H4 (cell line): ENCODE measurements around the gene GRK3. TPM values are rescaled to one million over a fixed set of nuclear protein-coding genes. Genes with fewer than 3 reads are reported as not detected.
"Not testable (repeated sequence)": the region's sequence is repeated elsewhere in the genome, so short reads cannot be mapped to it uniquely, and the experiment has no call there.

Source experiments
- DNase-seq: peaks from one replicate; pipeline ENCODE4 v3.0.0-alpha.2; 2015; ENCODE audit warnings: low spot score
- total RNA-seq: library from RNA; depleted of rRNA; stranded (reverse); fragments of >200 nt; shearing (Covaris generic); gene quantifications from 2 replicates; pipeline ENCODE4 v1.2.3, GENCODE V29; 2014; rRNA removed

Gene GRK3
- total RNA-seq = 2.2 and 3.6 TPM in 2 replicates

DNA sequence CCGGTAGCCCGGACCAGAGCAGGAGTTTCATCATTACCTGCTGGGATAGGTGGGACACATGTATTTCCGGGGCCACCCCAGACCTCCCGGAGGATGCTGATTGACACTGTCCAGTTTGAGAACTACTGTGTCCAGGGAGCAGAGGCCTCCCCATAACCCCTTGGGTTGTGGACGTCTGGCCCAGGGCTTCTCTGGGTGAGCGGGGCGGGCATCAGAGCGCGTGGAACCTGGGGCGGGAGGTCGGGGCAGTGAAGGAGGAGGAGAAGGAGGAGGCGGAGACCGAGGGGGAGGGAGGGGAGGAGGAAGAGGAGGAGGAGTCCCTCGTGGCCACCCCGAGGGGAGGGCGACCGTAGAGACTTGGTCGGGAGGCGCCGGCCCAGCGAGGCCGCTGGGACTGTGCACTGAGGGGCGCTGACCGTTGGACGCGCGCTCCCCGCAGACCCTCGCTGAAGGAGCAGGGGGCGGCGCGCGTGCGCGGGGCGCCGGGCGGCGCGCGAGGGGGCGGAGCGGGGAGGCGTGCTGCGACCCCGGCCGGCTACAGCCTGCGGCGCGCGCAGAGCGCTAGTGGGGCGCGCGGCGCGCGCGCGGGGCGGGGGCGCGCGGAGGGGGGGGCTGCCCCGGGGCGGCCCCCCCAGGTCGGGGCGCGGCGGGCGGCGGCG is at the start of gene GRK3:
GRK3 (plus strand) TSS at position 356 of the 659 bp plus-strand sequence. CDS start 366 bp downstream, outside the sequence.
- peak; percentile 44 for DNase-seq

DNA sequence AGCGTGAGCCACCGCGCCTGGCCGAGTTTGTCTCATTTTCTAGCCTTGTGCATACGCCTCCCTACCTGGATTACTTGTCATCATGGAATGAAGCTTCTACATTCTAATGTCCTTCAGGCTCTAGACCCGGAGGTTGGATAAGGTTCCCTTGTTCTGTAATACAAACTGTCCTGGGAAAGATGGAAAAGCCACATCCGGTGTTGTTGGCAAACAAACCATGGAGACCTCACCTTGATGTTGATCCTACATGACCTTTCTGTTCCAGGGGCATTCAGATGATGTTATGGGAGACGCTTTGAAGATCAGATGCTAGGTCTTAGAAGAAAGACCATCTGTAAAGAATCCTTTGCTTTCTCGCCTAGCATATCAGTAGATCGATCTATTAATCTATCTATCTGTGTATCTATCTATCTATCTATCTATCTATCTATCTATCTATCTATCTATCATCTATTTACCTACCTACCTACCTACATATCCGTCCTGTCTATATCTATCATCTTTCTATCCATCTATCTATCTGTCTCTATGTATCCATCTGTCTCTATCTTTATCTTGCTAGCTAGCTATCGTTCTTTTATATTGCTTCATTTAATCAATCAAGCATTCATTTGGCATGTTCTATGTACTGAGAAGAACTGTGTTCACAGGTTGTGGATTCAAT is 46.3 kb upstream of the GRK3 start:
- no peak for DNase-seq

DNA sequence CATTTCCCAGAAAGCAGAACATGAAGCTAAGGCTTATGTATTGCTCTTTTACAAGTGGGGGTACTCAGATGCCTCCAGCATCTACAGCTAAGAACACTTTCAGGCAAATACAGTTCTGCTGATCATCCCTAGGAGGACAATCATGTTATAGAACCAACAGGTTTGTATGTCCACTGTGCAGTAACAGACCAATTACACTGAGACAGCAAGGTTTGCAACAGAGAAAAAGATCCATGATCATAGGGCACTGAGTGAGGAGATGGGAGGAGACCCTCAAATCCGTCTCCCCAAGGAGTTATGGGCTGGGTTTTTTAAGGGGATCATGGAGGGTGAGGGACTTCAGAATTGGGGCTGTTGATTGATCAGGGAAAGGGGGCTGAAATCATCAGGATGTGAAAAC is 39.1 kb upstream of the GRK3 start:
- no peak for DNase-seq

DNA sequence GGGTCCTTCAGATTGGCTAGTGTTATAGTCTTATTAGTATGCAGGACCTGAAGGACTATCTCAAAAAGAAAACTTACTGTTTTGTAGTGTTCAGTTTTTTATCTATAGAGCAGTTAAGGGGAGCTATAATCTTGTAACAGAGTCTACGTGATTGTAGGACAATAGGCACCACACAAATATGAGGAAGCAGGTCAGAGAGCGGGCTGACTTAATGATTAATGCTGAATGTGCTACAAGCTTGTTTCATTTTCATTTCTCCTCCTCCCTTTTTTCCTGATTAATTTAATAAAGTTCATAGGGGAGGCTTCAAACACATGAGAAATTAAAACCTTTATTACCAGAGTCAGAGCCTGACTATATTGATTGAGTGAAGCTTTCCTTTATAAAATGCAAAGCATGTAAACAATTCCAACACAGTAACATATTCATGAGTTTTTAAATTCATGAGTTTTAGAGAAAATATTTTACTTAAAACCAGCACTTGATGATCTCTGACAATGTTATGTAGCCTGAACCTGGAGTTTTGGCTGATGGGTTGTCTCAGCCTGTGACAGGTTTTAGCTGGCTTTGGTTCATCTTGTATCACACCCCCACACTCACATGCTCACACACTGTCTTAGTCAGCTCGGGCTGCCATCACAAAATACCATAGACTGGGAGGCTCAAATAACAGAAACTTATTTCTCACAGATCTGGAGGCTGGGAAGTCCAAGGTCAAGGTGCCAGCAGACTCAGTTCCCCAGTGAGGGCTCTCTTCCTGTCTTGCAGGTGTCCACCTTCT is 38.5 kb upstream of the GRK3 start:
- DNase-seq = not testable (repeated sequence)

DNA sequence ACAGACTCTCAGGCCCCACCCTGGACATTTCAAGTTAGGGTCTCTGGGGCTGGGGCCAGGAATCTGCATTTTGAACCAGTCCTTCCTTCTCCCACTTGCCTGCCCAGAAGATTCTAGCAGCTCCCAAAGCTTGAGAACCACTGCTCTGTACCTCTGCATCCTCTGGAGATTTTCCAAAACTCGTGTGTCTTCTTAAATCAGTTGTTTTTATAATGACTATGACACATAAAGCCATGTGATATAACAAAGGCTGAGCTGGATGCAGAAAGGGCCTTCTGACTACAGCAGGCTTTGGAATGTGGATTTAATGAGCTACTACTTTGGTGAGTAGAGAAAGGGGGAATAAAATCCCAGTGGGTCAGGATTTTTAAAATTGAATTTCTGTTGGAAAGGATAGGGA is 37.5 kb upstream of the GRK3 start:
- peak; percentile 6 for DNase-seq

DNA sequence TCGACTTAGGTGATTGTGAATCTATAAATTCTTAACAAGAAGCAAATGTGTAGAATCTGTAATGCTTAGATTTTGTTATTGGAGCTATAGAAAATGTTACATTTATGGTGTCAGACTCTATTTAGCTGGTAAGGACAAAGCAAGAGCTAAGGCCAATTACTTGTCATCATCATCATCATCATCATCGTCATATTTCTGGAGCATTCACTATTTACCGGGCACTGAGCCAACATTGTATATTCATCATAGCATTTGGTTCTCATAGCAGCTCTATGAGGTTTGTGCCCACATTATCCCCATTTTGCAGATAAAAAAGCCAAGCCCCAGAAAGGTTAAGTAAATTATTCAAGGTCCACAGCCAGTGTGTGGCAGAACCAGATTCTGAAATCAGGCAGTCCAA is 36.4 kb upstream of the GRK3 start:
- not testable (repeated sequence) for DNase-seq

DNA sequence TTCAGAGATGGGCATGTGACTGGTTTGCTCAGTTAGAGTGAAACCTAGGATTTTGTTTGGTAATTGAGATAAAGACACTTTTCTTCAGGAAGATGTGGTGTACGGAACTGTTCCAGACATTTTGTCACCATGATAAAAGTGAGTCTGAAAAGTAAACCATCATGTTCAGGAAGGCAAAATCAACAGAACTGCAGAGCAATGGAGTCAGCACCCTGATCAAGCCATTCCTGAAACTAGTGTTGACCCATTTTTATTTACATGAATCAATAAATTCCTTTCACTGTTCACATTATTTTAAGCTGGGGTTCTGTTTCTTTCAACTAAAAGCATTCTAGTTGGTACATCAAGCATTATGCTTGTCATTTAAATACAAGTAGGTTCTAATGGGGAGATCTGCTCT is 35.4 kb upstream of the GRK3 start:
- not testable (repeated sequence) for DNase-seq

DNA sequence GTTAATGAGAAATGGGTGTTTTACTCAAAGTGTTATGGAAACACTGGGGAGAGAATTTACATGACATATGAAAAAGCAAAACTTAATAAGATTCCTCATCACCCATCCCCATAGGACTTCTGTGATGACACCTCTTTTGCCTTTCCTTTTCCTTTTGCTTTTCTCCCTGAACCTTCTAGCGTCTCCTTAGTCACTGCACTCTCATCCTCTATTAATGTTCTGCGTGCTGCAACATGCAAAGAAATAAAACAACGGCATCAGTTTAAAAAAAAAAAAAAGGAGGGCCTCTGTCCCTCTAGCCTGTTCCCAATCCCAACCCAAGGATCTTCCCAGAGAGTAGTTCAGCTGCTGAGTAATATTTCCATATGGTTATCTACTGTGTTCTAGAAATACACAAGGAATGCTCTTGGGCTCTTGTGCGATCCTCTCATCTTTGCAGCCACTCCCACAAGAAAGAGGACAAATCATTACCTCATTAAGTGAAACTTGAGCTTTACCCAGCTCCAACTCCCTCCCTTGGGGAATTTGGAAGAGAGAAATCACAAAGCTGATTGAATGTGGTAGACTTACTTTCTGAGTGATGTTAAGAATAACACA is 34.8 kb upstream of the GRK3 start:
- not testable (repeated sequence) for DNase-seq

DNA sequence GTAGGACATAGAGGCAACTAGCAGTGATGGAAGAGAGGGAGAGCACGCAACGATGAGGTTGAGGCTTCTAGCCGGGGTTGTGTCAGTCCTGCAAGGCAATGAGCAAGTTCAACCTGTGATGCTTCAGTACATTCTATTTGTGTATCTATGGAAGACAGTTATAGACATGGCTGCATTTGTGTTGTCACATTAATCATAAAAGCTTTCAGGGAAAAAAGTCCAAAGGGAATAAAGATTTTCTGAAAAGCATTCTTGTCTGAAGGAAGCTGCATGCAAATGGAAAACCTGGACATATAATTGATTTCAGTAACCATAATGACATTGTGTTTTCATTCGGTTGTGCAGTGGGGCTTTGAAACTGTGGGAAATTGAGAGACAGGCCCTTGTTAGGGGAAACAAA is 32.8 kb upstream of the GRK3 start:
- not testable (repeated sequence) for DNase-seq

DNA sequence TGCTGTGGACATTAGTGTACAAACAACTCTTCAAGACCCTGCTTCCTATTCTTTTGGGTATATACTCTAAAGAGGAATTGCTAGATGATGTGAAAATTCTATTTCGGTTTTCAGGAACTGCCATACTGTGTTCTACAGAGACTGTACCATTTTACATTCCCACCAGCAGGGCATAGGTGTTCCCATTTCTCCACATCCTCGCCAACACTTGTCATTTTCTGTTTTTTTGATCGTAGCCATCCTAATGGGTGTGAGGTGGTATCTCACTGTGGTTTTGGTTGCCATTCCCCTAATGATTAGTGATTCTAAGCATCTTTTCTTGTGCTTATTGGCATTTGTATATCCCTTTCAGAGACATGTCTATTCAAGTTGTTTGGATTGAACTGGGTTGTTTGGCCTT is 29.8 kb upstream of the GRK3 start:
- no peak for DNase-seq

DNA sequence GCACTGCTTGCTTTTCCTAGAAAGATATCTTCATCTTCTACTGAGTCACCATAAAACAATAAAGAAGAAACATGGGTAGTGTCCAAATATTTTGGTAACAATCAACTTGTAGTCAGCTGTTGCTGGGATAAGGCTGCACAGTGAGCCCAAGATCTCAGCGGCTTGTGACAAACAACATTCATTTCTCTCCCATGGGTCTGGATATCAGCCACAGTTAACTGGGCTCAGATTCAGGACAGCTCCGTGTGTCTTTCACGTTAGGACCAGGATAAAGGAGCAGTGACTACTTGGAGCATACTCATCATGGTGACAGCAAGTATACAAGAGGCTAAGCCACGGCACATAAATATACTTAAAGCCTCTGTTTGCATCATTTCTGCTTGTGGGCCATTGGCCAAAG is 27.9 kb upstream of the GRK3 start:
- no peak for DNase-seq

DNA sequence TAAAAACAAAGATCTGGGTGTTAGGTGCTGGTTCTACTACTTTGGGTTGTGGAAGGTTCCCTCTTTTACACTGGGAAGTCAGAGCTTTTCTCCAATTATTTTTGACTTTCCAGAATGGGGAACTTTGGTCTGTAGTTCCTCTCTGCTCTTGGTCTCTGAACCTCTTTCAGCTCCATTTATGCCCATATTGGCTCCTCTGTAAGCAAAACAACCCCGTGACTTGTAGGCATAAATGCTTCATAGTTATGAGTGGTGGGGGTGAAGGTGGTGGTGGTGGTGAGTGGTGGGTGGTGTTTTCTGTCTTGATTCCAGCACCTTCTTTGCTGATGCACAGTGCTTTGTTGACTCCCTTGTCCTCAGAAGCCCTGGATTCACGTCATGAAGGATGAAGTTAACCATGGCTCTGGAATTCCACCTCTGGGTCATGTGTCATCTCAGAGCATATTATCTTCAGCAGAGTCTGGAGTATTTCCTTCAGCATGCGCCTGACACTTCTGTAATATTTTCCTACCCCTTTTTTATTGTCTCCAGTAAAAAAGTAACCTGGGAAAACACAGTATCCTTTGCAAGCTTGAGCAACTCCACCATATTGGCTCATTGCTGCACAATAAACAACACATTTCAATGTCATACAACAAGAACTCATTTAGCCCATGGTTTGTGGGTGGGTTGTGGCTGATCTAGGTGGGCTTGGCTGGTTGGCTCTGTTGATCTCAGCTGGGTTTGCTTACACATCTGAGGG is 24.1 kb upstream of the GRK3 start:
- no peak for DNase-seq

DNA sequence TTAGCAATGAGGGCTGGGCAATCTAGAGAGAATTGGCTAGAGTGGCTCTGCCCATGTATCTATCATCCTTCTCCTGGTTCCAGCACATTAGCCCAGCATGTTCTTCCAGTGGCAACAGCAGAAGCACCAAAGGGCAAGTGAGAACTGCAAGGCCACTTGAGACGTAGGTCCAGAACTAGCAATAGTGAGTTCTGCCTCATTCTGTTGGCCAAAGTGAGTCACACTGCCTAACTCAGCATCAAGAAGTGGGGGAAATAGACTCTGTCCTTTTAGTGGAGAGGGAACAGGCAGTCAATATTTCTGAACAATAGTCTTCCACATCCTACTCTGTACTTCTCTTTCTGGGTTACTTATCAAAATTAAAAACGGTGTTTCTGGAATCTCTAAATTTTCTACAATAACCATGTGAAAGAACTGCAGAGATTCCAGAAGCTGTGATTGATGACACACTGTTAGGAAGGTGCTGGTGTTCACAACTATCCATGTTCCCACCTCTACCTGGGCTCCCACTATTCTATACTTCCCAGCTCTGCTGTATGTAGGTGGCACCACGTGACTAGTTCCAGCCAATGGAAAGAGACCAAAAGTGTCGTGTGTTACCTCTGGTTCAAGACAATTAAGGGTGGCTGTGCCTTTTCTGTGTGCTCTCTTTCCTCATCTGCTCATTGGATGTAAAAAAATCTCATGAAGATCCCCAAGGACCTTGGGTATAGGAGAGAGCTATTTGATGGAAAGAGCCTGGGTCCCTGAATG is 23.4 kb upstream of the GRK3 start:
- DNase-seq = no peak

DNA sequence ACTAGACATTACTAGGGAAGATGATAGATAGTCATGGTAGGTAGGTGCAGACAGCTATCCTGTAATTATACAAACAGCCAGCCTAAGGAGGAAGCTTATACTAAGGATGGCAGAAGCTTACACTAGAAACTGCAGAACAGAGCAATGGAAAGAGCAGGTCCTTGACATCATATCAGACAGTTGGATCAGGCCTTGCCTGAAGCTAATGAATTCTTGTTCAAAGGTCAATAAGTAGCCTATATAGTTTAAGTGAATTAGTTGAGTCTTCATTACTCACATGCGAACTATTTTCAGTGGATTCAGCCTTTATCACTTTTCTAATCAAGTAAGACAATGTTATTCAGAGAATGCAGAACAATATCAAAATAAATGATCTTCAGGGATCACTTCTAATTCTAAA is 22.3 kb upstream of the GRK3 start:
- no peak for DNase-seq

DNA sequence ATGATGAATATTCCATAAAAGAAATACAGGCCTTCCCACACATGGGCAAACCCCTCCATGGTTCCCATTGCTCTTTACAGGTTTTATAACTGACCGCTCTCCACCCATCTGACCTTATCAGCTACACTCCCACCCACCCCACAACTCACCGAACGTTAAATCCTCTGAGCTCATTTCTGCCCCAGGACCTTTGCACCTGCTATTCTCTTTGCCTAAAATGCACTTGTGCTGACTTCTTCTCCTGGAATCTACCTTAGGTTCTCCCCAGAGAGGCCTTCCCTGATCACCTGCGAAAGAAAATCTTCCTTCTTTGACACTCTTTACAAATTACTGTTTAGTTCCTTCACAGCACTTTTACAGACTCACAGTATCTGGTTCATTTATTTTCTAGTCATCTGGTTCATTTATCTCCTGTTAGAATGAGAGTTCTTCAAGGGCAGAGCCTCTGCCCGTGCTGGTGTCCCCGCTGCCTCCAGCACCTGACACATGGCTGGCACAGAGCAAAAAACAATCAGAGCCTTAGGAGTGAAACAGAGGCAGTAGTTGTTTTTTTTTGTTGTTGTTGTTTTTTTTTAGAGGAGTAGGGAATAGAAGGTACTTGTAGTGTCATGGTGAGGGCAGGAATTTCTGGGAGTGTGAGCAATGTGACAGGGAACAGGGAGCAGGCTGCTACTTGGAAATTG is 21.6 kb upstream of the GRK3 start:
- no peak for DNase-seq

DNA sequence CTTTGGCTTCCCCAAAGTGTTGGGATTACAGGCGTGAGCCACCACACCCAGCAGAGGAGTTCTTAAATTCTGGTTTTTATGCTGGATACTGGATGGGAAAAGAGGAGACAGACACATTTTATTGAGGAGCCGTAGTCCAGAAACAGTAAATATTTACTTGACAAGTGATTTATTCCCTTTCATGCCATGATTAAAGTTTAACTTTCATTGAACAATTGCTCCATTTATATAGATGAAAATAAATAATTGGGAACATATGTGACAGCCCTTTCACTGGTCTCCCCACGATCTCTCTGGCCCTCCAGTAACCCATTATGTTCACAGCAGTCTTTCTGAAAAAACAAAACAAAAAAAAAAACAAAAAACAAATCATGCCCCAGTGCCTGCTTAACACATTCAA is 19.3 kb upstream of the GRK3 start:
- no peak for DNase-seq

DNA sequence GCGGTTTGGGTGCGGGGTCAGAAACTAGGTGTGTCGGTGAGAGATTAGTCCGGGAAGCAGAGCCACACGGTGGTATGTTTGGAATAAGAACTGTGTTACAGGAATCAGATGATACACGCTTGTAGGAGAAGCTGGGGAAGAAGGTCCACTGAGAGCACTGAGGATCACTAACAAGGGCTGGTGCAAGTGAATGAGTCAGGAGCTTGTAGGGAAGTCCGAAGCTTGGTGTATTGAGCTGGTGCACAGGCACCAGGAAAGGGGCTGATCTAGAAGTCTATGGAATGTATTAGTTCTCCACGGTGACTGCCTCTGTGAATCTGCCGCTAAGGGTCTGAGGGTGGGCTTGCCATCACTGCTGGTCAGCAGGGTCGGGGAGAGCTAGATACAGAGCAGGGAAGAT is 18.8 kb upstream of the GRK3 start:
- DNase-seq = no peak

DNA sequence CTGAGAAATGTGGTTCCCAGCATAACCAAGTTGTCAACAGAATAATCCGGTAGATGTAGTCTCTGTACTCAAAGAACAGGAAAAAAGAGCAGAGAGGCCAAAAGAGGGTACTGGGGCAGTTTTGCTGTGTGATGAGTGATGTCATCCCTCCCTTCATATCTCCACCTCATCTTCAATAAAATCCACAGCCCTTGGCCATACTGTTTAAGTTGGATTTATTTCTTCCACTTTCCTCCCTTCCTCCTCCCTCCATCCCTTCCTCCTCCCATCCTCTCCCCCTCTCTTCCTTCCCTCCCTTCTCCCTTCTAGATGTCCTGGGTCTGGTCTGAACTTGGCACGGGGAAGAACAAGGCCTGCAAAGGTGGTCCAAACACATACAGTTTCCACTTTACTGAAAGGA is 18.2 kb upstream of the GRK3 start:
- no peak for DNase-seq

DNA sequence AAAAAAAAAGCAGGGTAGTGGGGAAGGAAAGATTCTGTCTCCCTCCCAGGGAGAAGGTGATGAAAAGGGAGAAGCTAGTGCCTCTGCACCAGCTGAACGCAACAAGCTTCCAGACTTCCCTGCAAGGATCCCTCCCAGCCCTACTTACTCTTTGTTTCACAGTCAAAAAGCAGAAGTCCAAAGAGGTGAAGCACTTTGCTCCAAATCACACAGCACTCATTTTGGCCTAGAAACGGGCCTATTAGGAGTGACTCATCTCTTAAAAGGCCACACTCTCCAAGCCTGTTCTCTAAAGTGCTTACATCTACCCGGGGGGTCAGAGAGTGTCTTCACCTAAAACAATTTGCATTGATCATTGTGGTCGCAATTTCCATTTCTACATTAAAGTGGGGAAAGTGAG is 17.7 kb upstream of the GRK3 start:
- DNase-seq = no peak

DNA sequence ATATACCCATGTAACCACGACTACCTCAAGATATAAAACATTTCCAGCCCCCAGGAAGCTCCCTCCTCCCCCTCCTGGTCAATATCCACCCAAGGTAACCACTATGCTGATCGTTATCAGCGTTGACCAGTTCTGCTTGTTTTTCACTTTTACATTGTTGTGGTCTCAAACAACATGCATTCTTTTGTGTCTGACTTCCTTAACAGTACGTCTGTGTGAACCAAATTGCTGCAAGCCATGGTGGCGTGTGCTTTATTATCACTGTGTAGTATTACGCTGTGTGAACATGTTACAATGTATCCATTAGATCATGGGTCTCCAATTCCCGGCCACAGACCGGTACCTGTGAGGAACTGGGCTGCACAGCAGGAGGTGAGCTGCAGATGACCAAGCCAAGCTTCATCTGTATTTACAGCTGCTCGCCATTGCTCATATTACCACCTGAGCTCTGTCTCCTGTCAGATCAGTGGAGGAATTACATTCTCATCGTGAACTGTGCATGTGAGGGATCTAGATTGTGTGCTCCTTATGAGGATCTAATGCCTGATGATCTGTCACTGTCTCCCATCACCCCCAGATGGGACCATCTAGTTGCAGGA is 15.5 kb upstream of the GRK3 start:
- no peak for DNase-seq
